H9 (cell line): ENCODE results near the gene BPTF. TPM values are rescaled to one million over a fixed set of nuclear protein-coding genes. Genes with fewer than 3 reads are reported as not detected.

Experiments
- DNase-seq: peaks from one replicate; pipeline ENCODE4 v3.0.0-alpha.2; 2017
- H2AFZ ChIP-seq: one replicate; pipeline ENCODE4 v1.6.1; 2013; ENCODE audit warnings: mild to moderate bottlenecking, low read length, control low read depth, moderate library complexity
- H2AK5ac ChIP-seq: 2 replicates; pipeline ENCODE4 v1.6.1; 2013; ENCODE audit warnings: low read length, control low read depth, mixed read lengths; ENCODE audit not compliant: insufficient read length
- H2BK120ac ChIP-seq: one replicate; pipeline ENCODE4 v1.6.1; 2013; ENCODE audit warnings: low read depth, mild to moderate bottlenecking, low read length, control low read depth, inconsistent platforms; ENCODE audit not compliant: poor library complexity, severe bottlenecking
- H2BK12ac ChIP-seq: 2 replicates; pipeline ENCODE4 v1.6.1; 2013; ENCODE audit warnings: low read length, control low read depth, mixed read lengths, low read depth; ENCODE audit not compliant: insufficient read length
- H2BK15ac ChIP-seq: 2 replicates; pipeline ENCODE4 v1.6.1; 2013; ENCODE audit warnings: low read depth, low read length, control low read depth
- H2BK20ac ChIP-seq: one replicate; pipeline ENCODE4 v1.6.1; 2013; ENCODE audit warnings: low read depth, mild to moderate bottlenecking, low read length, control low read depth, inconsistent platforms; ENCODE audit not compliant: poor library complexity, severe bottlenecking
- H2BK5ac ChIP-seq: 2 replicates; pipeline ENCODE4 v1.6.1; 2013; ENCODE audit warnings: low read length, control low read depth, mixed read lengths; ENCODE audit not compliant: insufficient read length
- H3K14ac ChIP-seq: 2 replicates; pipeline ENCODE4 v1.6.1; 2013; ENCODE audit warnings: low read length, control low read depth; ENCODE audit not compliant: insufficient read depth
- H3K18ac ChIP-seq: 2 replicates; pipeline ENCODE4 v1.6.1; 2013; ENCODE audit warnings: low read depth, mild to moderate bottlenecking, mixed read lengths, low read length, control low read depth; ENCODE audit not compliant: insufficient read length
- H3K23ac ChIP-seq: 2 replicates; pipeline ENCODE4 v1.6.1; 2013; ENCODE audit warnings: low read length, control low read depth, mixed read lengths, low read depth; ENCODE audit not compliant: insufficient read length
- H3K23me2 ChIP-seq: 2 replicates; pipeline ENCODE4 v1.6.1; 2013; ENCODE audit warnings: low read depth, mild to moderate bottlenecking, mixed read lengths, low read length, control low read depth; ENCODE audit not compliant: insufficient read length, poor library complexity, severe bottlenecking
- H3K27ac ChIP-seq: 2 replicates; pipeline ENCODE4 v1.5.1; 2013; ENCODE audit warnings: low read length, control low read depth, mixed read lengths, low read depth; ENCODE audit not compliant: insufficient read length
- H3K27me3 ChIP-seq: 2 replicates; pipeline ENCODE4 v1.6.1; 2013; ENCODE audit warnings: low read length, control low read depth, inconsistent platforms; ENCODE audit not compliant: insufficient read depth
- H3K4ac ChIP-seq: 2 replicates; pipeline ENCODE4 v1.6.1; 2013; ENCODE audit warnings: low read depth, mild to moderate bottlenecking, control low read depth, inconsistent platforms, low read length, moderate library complexity
- H3K4me1 ChIP-seq: 2 replicates; pipeline ENCODE4 v1.6.1; 2013; ENCODE audit warnings: low read length, control low read depth, inconsistent platforms; ENCODE audit not compliant: insufficient read depth
- H3K4me2 ChIP-seq: 2 replicates; pipeline ENCODE4 v1.6.1; 2013; ENCODE audit warnings: low read length, control low read depth, mixed read lengths; ENCODE audit not compliant: insufficient read length, insufficient read depth
- H3K56ac ChIP-seq: 2 replicates; pipeline ENCODE4 v1.6.1; 2013; ENCODE audit warnings: low read depth, mild to moderate bottlenecking, mixed read lengths, low read length, control low read depth; ENCODE audit not compliant: insufficient read length
- H3K79me1 ChIP-seq: 2 replicates; pipeline ENCODE4 v1.6.1; 2013; ENCODE audit warnings: low read depth, mild to moderate bottlenecking, moderate library complexity, low read length, control low read depth, inconsistent platforms; ENCODE audit not compliant: insufficient read depth, poor library complexity, severe bottlenecking
- H3K79me2 ChIP-seq: 2 replicates; pipeline ENCODE4 v1.6.1; 2013; ENCODE audit warnings: low read length, control low read depth, inconsistent platforms; ENCODE audit not compliant: insufficient read depth
- H3K9ac ChIP-seq: 2 replicates; pipeline ENCODE4 v1.6.1; 2013; ENCODE audit warnings: low read length, control low read depth, mixed read lengths; ENCODE audit not compliant: insufficient read length; ENCODE audit errors: extremely low read depth
- H3K9me3 ChIP-seq: one replicate; pipeline ENCODE4 v1.6.1; 2013; ENCODE audit warnings: low read depth, low read length, inconsistent platforms; ENCODE audit not compliant: control insufficient read depth
- H3T11ph ChIP-seq: one replicate; pipeline ENCODE4 v1.6.1; 2013; ENCODE audit warnings: mild to moderate bottlenecking, low read length, control low read depth, inconsistent platforms
- H4K20me1 ChIP-seq: one replicate; pipeline ENCODE4 v1.6.1; 2013; ENCODE audit not compliant: control insufficient read depth, insufficient read length, insufficient read depth
- H4K5ac ChIP-seq: 2 replicates; pipeline ENCODE4 v1.6.1; 2013; ENCODE audit warnings: low read depth, mild to moderate bottlenecking, mixed read lengths, low read length, control low read depth; ENCODE audit not compliant: insufficient read length
- H4K8ac ChIP-seq: replicated peaks from 2 replicates; pipeline ENCODE4 v1.6.1; 2013; ENCODE audit warnings: low read length, control low read depth, mixed read lengths, low read depth; ENCODE audit not compliant: insufficient read length
- H4K91ac ChIP-seq: 2 replicates; pipeline ENCODE4 v1.6.1; 2013; ENCODE audit warnings: low read depth, mild to moderate bottlenecking, moderate library complexity, mixed read lengths, low read length, control low read depth; ENCODE audit not compliant: insufficient read length
- H3K27ac Mint-ChIP-seq, 3 experiments: 2 replicates in 2 of 3; 3 replicates in 1 of 3; pipeline ENCODE4 v1.8.0; 2020 to 2021; ENCODE audit warnings: mixed read lengths in 3 of 3, mild to moderate bottlenecking in 1 of 3, moderate library complexity in 1 of 3
- H3K27me3 Mint-ChIP-seq: 2 replicates; pipeline ENCODE4 v1.8.0; 2021; ENCODE audit warnings: low read depth, mild to moderate bottlenecking, moderate library complexity, mixed read lengths
- H3K36me3 Mint-ChIP-seq, 3 experiments: 2 replicates in 2 of 3; 3 replicates in 1 of 3; pipeline ENCODE4 v1.8.0; 2020 to 2021; ENCODE audit warnings: low read depth in 3 of 3, mixed read lengths in 3 of 3; ENCODE audit not compliant: insufficient read depth in 1 of 3
- H3K4me1 Mint-ChIP-seq, 2 experiments: 2 replicates each; pipeline ENCODE4 v1.8.0; 2020; ENCODE audit warnings: mixed read lengths in 2 of 2
- H3K4me3 Mint-ChIP-seq, 2 experiments: 2 replicates in 1 of 2; 3 replicates in 1 of 2; pipeline ENCODE4 v1.8.0; 2020 to 2021; ENCODE audit warnings: mild to moderate bottlenecking in 2 of 2, mixed read lengths in 2 of 2, moderate library complexity in 1 of 2
- H3K9me3 Mint-ChIP-seq, 2 experiments: 2 replicates in 1 of 2; 3 replicates in 1 of 2; pipeline ENCODE4 v1.8.0; 2020; ENCODE audit warnings: mild to moderate bottlenecking in 2 of 2, mixed read lengths in 2 of 2, moderate library complexity in 1 of 2
- CTCF ChIP-seq: fragments of 200-600 bp; sonication (generic); conservative IDR thresholded peaks from 3 replicates; pipeline ENCODE4 v1.8.0; 2021; ENCODE audit warnings: antibody characterized with exemption, mild to moderate bottlenecking
- total RNA-seq: library from RNA; stranded (reverse); gene quantifications from 2 replicates; pipeline ENCODE4 v1.2.1, GENCODE V29; 2021

The BPTF gene
- total RNA-seq, 1 experiment from 2014 or later: 203 TPM

- H3K27ac Mint-ChIP-seq: no peak overlapping the region; a peak in 1 of 7 replicates
- Histone ChIP-seq H3K14ac (no peak overlapping the region), H3K4me2 (no peak overlapping the region), H3K79me2 (peaks cover 7% of the 10 kb centered on the region; the same call in 1 of the 2 replicates), H4K91ac (no peak overlapping the region), H2AK5ac (no peak overlapping the region), H3K27ac (no peak overlapping the region), H3K4ac (no peak overlapping the region), H2BK20ac (no peak overlapping the region), H2BK12ac (no peak overlapping the region), H3K9me3 (no peaks in the 10 kb centered on the region), H3K4me1 (no peaks in the 10 kb centered on the region), H3T11ph (no peak overlapping the region), H2AFZ (no peak overlapping the region), H4K20me1 (no peaks in the 10 kb centered on the region), H2BK15ac (no peak overlapping the region), H2BK120ac (no peak overlapping the region), H3K27me3 (no peaks in the 10 kb centered on the region), H3K9ac (no peak overlapping the region), H3K79me1 (peaks cover 9% of the 10 kb centered on the region), H3K23ac (no peak overlapping the region), H3K23me2 (no peaks in the 10 kb centered on the region), H3K56ac (no peak overlapping the region), H4K8ac (no peak overlapping the region), H2BK5ac (no peak overlapping the region), H4K5ac (no peak overlapping the region), H3K18ac (no peak overlapping the region)
- H3K27me3 Mint-ChIP-seq: no peaks in the 10 kb centered on the region
- DNase-seq: no peak
- TF ChIP-seq CTCF: no peak
- H3K4me3 Mint-ChIP-seq: no peak overlapping the region
- peaks cover 14 to 40% (median 32%) of the 10 kb centered on the region in 3 experiments; a peak in 6 of 7 replicates for H3K36me3 Mint-ChIP-seq
- H3K4me1 Mint-ChIP-seq: peaks cover 0 to 2% of the 10 kb centered on the region in 2 experiments; a peak in 2 of 4 replicates
- no peaks in the 10 kb centered on the region for H3K9me3 Mint-ChIP-seq
Observed at GRCh38 chr17:67868176-67868575, 42.9 kb downstream of the BPTF start.
